OCI-M1 (cell line): ENCODE measurements around the gene GPS2.
"Not testable (repeated sequence)": the region's sequence is repeated elsewhere in the genome, so short reads cannot be mapped to it uniquely, and the experiment has no call there.

ENCODE experiments used
- DNase-seq: peaks from one replicate; lab custom pipeline; 2025; lab: John Stamatoyannopoulos, UW

Gene GPS2

GRCh38 chr17:7314719-7315569 is at the start of gene GPS2:
Gene GPS2, minus strand, starts transcription at chr17:7315360. Its CDS starts 308 bp downstream, at chr17:7315052.
- peak; percentile 95 for DNase-seq

- no peak for DNase-seq
Observed at GRCh38 chr17:7363311-7363710, 48.2 kb upstream of the GPS2 start.

GRCh38 chr17:7361906-7362305 is 46.7 kb upstream of the GPS2 start:
- no peak for DNase-seq

GRCh38 chr17:7357381-7357780 is 42.2 kb upstream of the GPS2 start:
- DNase-seq = no peak

- DNase-seq = no peak
Observed at GRCh38 chr17:7356756-7357155, 41.6 kb upstream of the GPS2 start.

GRCh38 chr17:7356072-7356549 is 41.0 kb upstream of the GPS2 start:
- peak; percentile 90 for DNase-seq

- DNase-seq = no peak
Observed at GRCh38 chr17:7355573-7355972, 40.4 kb upstream of the GPS2 start.

- no peak for DNase-seq
Observed at GRCh38 chr17:7355053-7355452, 39.9 kb upstream of the GPS2 start, which contains the start of gene TMEM95. Gene TMEM95, plus strand, starts transcription at chr17:7355156. Its CDS starts 49 bp downstream, at chr17:7355205.

- DNase-seq = no peak
Observed at GRCh38 chr17:7354262-7354843, 39.2 kb upstream of the GPS2 start.

GRCh38 chr17:7352910-7353635 is 37.9 kb upstream of the GPS2 start:
- DNase-seq = no peak

- DNase-seq = no peak
Observed at GRCh38 chr17:7352503-7352889, 37.3 kb upstream of the GPS2 start.

- DNase-seq = peak; percentile 80
Observed at GRCh38 chr17:7351665-7352502, 36.7 kb upstream of the GPS2 start, which contains the start of gene KCTD11. Gene KCTD11, plus strand, starts transcription at chr17:7352162.

GRCh38 chr17:7348478-7349242 is 33.5 kb upstream of the GPS2 start:
- DNase-seq = no peak

- no peak for DNase-seq
Observed at GRCh38 chr17:7347630-7348477, 32.7 kb upstream of the GPS2 start.

- DNase-seq = no peak
Observed at GRCh38 chr17:7346761-7347614, 31.8 kb upstream of the GPS2 start.

- DNase-seq = no peak
Observed at GRCh38 chr17:7343250-7343649, 28.1 kb upstream of the GPS2 start.

- DNase-seq = no peak
Observed at GRCh38 chr17:7341842-7342241, 26.7 kb upstream of the GPS2 start.

GRCh38 chr17:7340179-7340578 is 25.0 kb upstream of the GPS2 start:
- DNase-seq = no peak

- DNase-seq = not testable (repeated sequence)
Observed at GRCh38 chr17:7337600-7337999, 22.4 kb upstream of the GPS2 start.
